8988T (cell line): ENCODE measurements around the gene CCNE1.
A peak's percentile ranks its signal among the peaks of the same experiment; 100 is the strongest.
"Not testable (repeated sequence)": the region's sequence is repeated elsewhere in the genome, so short reads cannot be mapped to it uniquely, and the experiment has no call there.

Source experiments
- DNase-seq: peaks from one replicate; pipeline ENCODE4 v3.0.0; 2011

Gene CCNE1

DNA sequence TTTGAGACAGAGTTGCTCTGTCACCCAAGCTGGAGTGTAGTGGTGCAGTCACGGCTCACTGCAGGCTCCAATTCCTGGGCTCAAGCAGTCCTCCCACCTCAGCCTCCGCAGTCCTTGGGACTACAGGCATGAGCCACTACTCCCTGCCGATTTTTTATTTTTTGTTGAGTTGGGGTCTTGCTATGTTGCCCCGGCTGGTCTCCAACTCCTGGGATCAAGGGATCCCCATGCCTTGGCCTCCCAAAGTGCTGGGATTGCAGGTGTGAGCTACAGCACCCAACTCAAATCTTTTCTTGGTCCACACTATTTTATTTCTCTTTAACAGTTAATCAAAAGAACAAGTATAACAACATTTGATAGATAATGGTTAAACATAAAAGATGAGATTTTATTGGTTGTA is 7.5 kb downstream of the CCNE1 start:
- no peak for DNase-seq

DNA sequence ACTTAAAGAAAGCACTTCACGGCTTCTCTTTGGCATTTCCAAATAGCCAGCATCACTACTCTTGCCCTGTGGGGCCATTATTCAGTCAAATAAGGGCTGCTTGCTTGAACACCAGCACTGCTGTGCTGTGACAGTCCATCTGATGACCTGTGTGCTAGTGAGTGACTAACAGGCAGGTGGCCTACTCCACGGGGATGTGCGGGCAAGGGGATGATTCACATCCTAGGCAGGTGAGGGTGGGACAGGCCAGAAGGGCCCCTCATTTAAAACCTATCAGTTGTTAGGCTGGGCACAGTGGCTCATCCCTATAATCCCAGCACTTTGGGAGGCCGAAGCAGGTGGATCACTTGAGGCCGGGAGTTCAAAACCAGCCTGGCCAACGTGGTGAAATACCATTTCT is 8.2 kb downstream of the CCNE1 start:
- peak; percentile 54 for DNase-seq

DNA sequence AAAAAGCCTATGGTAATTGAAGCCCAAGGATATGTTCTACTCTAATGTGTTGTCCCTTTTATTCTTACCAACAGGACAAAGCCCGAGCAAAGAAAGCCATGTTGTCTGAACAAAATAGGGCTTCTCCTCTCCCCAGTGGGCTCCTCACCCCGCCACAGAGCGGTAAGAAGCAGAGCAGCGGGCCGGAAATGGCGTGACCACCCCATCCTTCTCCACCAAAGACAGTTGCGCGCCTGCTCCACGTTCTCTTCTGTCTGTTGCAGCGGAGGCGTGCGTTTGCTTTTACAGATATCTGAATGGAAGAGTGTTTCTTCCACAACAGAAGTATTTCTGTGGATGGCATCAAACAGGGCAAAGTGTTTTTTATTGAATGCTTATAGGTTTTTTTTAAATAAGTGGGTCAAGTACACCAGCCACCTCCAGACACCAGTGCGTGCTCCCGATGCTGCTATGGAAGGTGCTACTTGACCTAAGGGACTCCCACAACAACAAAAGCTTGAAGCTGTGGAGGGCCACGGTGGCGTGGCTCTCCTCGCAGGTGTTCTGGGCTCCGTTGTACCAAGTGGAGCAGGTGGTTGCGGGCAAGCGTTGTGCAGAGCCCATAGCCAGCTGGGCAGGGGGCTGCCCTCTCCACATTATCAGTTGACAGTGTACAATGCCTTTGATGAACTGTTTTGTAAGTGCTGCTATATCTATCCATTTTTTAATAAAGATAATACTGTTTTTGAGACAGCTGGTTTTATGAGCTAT is 12.0 kb downstream of the CCNE1 start:
- DNase-seq, result no peak

DNA sequence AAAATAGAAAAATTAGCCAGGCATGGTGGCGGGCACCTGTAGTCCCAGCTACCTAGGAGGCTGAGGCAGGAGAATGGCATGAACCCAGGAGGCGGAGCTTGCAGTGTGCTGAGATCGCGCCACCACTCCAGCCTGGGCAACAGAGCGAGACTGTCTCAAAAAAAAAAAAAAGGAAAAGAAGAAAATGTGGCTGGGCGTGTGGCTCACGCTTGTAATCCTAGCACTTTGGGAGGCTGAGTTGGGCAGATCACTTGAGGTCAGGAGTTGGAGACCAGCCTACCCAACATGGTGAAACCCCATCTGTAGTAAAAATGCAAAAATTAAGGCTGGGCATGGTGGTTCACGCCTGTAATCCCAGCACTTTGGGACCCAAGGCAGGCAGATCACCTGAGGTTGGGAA is 13.5 kb downstream of the CCNE1 start:
- not testable (repeated sequence) for DNase-seq

DNA sequence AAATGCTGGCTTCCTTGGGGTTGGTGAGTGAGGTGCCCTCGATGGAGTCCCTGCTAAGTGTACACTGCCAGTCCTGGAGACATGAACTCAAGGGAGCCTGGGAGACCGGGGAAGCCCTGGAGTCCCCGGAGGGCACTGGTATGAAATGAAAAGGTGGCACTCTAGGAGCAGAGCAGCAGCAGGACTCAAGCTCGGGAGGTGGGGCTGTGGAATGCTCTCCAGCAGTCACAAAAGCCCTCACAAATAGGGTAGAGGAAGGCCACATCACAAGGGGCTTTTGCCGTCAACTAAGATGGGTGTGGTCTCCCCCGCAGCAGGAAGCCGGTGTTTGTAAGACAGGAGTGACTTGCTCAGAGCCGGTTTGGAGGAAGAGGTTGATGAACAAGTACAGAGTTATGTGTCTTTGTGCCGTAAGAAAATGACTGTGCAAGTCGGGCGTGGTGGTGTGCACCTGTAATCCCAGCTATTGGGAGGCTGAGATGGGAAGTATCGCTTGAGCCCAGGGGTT is 19.3 kb downstream of the CCNE1 start:
- peak; percentile 73 for DNase-seq

DNA sequence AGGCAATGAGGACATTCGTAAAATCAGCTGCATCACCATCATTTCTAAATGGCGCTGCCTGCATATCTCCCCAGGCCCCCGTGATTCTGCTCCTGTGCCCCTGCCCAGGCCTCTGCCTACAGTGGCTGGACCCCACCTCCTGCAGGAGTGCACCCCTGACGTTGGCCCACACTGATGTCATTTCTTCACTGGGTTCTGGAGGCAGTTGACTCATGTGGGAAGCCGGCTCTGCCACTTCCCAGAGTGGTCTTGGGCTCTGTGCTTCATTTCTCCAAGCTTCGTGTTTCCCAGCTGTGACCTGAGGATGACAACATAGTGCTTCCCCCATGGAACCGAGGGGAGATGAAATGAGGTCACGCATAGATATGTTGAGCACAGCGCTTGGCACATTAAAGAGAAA is 19.9 kb downstream of the CCNE1 start:
- no peak for DNase-seq

DNA sequence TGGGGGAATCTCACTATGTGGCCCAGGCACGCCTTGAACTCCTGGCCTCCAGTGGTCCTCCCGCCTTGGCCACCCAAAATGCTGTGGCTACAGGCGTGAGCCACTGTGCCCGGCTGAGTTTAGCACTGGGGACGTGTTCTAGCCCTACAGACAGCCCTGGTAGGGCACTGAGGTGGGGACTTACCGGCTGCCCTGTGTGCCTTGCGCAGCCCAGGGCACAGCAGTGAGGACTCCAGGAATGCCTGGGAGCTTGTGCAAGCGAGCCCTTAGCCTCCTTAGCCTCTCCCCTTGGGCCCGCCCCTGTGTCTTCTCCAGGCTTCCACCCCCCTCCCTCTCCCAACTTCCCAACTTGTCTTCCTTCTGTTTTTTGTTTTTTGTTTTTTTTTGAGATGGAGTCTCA is 21.0 kb downstream of the CCNE1 start:
- DNase-seq, result no peak

DNA sequence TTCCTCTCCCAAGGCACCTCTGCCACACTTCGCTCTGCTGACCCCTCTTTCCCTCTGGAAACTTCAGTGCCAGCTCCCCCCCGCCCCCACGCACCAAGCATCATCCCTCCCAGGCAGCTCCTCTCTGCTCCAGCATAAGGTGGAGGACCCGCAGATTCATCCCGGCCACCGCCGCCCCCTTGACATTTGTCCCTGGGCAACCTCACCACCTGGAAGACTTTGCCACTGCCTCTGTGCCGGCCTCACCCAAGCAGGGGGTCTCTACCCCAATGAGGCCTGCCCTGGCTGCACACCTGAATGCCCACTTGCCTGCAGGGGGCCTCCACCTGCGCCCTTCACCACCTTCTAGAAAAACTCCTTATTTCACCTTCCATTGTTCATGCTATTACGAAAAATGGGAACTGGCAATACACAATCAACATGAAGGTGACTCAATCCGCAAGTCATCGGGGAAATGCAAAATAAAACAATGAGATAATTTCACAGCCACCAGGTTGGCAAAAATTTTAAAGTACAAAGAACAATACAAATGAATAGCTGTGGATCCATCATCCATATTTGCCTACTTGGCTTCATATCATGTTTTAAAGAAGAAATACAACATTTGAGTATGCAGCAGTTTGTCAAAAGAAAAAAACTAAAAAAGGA is 21.9 kb downstream of the CCNE1 start:
- DNase-seq, result no peak

DNA sequence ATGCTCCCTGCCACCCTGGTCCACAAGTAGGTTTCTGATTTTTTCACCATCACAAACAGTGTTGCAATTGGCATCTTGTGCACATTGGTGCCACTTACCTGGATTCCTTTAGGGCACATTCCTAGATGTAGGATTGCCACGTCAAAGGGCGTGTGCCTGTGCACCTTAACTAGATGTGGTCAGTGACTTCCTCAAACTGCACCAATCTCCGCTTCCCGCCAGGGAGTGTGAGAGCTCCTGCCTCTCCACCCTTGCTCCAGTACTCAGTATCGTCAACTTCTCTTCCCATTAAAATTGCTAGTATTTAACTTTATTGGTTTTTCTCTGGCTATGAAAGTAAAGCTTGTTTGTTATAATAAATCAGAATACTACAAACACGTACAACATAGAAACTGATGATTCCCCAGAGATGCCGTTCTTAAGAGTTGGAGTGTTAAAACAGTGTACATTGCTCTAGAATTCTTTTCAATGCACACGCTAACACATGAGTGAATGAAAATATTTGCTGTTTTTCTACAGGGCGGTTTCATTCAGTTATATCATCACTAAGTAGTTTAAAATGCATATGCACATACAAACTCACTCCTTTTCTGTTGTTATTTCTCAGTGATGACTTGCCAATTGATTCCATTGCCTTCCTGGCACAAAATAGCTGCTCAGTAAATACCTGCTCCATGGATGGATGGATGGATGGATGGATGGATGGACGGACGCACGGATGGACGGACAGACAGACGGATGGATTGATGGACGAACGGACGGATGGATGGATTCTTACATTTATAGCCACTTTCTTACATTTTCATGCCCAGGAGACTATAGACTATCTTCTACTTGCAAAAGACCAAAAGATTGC is 23.4 kb downstream of the CCNE1 start:
- no peak for DNase-seq

DNA sequence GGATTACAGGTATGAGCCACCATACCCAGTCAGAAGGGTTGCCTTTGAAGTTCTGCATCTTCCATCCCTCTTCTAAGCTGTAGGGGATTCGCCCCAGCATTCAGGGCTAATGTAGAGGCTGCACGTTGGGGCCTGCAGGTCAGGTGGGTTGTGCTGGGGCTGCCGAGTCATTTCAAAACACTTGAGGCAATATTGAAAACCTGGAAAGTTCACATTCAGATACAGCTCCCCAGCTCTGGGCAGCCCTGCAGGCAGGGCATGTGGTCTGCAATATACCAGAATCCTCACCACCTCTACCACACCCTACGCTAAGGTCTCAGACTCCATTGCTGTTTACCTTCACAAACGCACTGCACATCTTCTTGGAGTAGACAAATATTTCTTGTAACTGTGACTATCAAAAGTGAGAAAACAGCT is 24.6 kb downstream of the CCNE1 start:
- DNase-seq, result no peak

DNA sequence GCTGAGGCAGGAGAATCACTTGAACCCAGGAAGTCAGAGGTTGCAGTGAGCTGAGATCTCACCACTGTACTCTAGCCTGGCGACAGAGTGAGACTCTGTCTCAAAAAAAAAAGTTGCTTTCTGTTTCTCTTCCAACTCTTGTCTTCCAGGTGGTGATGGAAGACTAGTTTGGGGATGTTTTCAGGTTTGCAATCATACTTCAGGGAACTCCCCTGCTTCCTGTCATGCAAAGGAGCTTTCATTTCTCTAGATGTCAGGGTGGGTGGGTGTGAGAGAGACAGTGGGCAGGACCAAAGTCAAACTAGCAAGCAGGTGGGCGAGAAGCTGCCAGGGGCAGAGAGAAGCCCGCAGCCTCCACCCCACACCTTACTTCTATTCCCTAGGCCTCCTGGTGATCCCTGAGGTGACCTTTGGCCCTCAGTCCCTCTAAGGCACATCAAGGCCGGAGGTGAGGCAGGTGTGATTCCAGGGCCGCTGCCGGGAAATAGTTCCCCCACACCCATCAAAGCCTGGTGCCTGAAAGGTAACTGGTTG is 25.7 kb downstream of the CCNE1 start:
- no peak for DNase-seq

DNA sequence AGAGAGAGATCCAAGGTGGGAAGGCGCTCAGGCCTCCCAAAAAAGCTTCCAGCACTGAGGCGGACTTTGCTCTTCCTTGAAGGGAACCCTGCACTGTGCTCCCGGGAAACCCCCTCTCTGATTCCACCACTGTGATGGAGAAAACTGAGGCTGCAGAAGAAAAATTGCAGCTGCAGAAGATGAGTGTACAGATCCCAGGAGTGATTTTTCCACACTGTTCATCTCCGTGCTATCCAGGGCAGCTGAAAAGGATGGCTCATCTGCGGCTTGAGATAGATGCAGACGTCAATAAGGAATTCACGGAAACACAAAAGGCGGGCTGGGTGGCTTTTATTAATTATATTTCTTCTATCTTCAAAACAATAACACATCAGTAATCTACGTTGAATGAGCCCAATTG is 26.2 kb downstream of the CCNE1 start:
- DNase-seq, result no peak

DNA sequence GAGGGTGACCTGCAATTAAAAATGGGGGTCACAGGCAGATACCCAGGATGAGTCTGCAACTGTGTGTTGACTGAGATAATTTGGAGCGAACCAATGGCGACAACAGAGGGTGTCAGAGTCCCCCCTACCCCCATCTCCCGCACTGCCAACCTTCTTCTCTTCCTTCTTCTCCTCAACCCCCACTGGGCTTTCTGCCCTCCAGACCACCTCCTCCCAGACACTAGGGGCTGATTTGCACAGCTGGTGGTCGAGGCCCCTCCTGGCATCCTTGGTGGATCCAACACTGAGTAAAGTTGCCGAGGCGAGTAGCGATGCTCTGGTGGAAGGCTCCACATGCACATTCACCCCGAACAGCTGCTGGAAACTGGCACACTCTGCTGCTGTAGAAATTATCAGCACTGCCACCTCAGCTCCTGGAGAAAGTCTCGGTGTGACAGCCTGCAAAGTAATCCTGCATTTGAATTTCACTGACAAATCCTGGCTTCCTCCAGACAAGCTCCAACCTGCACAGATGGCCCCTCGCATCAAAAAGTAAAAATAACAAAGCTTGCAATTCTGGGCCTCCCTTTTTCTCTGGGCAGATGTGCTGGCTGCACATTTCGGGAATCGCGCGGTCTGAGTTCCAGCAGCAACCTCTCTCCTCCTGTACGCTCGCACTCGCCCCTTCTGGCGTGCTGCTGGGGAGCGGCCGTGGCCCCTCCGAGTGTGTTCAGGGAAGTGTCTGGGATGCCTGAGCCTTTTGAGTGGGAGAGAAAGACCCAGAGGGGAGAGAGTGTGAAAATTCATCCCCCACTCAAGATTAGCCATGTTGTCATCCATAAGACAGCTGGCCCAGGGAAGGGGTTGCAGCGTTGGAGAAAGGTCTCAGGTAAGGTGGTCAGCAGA is 28.5 kb downstream of the CCNE1 start:
- no peak for DNase-seq

DNA sequence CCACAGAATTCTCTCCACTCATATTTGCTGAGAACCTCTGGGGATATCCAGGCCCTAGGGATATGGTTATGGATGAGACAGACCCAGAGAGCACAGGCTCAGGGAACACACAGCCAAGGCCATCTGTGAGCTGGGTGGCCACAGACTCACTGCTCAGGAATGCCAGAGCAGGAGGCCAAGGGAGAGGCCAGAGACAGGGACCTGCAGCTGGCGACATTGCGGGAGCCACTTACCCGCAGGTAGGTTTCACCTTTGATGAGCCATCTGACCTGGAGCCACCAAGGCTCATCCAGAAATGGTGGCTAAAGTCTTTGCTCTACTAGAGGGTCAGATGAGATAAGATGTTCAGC is 29.4 kb downstream of the CCNE1 start:
- peak; percentile 58 for DNase-seq

DNA sequence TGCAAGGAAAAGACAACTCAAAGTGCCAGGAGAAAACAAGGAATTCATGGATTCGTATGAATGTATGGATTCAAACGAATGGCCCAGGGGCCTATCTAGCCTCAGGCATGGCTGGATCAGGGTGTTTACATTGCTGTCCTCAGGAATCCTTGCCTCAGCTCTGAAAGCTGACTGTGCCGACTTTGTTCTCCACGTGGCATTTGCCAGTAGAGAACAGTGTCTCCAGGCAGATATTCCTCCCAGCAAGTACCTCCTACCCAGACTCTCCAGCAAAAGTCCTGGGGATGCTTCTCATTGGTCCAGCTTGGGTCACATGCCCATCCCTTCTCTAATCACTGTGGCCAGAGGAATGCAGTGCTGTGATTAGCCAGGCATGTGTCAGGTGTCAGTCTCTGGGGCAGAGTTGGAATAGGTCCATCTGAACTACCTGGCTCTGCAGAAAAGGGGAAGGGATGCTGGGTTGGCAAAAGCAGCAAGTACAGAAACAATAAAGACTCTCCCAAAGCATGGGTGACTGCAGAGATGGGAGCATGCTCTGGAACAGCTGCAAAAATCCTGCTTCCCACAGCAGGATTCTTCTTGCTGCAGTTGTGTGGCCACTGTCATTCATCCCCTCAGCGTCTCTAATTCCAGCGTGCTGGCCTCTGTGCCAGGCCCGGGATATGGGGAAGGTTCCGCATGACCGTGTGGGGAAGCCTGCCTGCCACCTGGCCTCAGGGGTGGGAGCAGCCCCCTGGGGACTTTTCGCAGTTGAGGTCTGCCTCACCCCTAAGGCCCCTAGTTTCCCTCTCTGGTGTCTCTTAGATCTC is 30.0 kb downstream of the CCNE1 start:
- peak; percentile 70 for DNase-seq

DNA sequence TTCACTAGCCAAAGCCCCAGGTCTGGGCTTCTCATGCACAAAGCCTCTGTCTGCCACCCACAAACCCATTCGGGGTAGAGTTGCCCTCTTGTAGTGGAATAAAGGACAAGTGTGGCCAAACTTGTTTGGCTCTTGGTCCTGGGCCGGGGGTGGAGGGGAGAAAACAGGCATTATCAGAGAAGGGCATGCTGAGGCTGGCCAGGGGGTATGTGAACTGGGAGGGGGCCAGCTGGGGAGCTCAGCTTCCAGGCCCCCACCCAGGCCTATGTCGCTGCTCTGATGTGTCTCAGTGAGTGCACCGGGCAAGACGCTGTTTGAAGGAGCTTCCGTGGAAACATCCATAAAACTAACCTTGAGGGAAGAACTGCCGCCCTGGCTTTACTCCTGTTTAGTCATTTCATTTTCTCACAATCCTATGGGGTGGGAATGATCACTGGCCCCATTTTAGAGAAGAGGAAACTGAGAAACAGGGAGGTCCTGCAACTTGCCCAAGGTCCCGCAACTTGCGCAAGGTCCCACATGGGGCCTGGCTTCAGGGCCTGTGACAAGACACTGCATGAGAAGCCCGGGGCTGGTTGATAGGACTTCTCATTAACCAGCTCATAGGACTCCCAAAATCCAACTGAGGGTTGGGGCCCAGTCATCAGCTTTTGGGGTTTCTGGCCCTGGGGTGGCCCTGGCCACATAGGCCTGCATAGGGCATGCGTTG is 30.8 kb downstream of the CCNE1 start:
- DNase-seq, result no peak

DNA sequence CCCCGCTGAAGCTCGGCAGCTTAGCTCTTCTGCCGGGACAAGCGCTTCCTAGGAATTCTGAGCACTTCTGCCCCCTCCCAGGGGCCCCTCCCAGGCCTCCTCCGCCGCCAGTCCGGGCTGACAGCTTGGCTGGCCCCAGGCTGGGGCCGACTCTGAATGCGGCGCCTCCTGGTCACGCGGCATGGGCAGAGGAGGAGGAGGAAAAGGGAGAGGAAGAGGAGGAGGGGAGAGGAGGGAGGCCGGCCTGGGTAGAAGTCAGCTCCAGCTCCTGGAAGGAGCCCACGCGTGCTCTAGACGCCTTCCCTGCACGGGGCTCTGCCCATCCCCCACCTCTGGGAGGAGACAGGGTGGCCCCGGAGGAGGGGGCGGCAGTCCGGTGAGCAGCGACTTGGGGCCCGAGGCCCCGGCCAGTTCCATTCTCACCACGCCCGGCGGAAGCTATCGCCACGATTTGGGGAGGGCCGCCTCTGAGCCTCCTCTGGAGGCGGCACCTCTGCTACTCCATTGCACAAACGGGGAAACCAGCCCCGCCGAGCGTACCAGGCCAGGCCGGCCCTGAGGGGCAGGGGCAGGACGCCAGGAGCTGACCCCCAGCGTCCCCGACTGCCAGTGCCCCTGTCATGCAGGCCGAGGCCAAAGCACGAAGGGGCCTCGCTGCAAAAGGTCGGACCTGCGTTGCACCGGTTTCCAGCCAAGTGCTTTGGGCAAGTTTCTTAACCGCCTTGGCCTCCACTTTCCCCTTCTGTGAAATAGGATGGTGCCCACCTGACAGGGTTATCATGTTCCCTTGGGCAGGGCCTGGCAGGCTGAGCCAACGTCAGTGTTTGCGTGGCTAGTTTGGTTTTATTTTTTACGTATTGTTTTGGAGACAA is 31.6 kb downstream of the CCNE1 start:
- DNase-seq, result no peak

DNA sequence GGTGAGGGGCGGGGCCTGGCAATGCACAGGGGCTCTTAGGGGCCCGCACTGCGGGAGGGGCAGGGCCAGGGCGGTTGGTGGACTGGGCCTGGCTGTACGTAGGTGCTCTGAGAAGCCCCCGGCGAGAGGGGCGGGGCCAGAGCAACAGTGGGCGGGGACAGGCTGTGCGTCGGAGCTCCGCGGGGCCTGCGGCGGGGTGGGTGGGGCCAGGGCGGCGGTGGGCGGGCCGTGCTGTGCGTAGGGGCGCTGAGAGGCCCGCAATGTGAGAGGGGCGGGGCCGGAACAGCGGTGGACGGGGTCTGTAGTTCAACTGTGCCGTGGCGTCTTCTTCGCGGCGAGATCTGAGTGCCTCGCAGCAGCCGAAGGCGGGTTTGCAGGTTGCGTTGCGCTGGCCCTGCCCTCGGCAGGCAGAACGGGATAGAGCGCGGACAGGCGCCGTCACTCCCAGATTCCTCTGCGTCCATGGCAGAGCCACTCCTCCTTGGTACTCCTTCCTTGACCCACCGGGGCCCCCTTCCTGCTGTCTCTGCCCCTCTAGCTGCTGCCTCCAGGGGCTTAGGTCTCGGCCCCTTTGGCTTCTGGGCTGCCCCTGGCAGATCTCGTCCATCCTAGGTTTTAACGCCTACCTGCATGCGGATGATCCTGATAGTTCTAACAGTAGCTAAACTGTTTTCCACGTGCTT is 33.2 kb downstream of the CCNE1 start:
- DNase-seq, result peak; percentile 90

DNA sequence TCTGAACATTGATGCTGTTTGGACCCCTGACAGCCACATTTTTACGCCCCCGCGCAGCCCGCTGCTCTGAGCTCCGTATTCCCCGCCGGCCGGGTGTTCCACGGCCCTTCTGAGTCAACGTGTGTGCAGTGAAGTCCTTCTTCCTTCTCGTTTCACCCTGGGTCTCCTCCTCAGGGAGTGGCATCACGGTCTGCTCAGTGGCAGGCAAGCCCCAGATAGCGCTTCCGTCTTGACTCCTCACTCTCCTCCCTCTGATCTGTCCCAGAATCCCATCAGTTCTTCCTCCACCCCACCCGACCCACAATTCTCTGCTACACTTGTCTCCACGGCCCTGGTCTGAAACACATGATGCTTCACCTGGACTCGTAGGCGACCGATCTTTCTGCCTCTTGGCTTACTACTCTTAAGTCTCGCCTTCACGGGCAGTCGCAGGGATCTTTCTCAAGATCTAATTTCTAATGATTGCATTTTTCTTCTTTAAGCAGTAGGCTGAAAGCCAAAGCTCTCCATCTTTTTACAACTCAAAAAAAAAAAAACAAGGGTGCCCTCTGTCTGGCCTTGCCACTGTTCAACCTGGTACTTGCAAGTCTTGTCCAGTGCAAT is 33.9 kb downstream of the CCNE1 start:
- DNase-seq, result no peak
